GM06990 (cell line): ENCODE data around the gene ARID1B.

Experiments
- DNase-seq: peaks from one replicate; pipeline ENCODE4 v3.0.0-alpha.2; 2011; ENCODE audit not compliant: insufficient read length; ENCODE audit errors: extremely low read depth
- H3K27me3 ChIP-seq: replicated peaks from 2 replicates; pipeline ENCODE4 v1.6.0; 2011; ENCODE audit warnings: low read length; ENCODE audit not compliant: control insufficient read depth, insufficient read depth
- H3K36me3 ChIP-seq: 2 replicates; pipeline ENCODE4 v1.5.1; 2011; ENCODE audit warnings: low read length; ENCODE audit not compliant: control insufficient read depth, insufficient read depth
- H3K4me3 ChIP-seq: replicated peaks from 2 replicates; pipeline ENCODE4 v1.5.1; 2011; ENCODE audit warnings: low read depth, mild to moderate bottlenecking, control low read depth, low read length
- TF ChIP-seq, protein P1 (sequence below): IDR thresholded peaks from 2 replicates; pipeline ENCODE4 v1.5.1; 2011; ENCODE audit warnings: low read length, control low read depth, mild to moderate bottlenecking, inconsistent platforms; ENCODE audit not compliant: insufficient read depth, poor library complexity, severe bottlenecking

Gene ARID1B

DNA sequence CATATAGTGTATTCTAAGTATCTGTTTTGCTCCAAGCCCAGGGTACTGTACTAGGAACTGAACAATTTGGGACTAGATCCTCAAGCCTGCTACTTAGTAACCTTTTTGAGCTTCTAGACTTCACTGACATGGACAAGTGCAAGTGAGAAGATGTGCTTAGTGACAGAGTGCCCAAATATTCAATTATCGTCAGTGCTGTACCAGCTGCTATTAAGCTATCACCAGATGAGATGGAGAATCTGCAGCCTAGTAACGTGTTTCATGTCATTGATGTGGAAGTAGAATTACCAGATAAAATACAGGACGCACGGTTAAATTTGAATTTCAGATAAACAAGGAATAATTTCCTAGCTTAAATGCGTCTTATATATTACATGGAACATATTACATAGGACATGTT, 218.3 kb downstream of the ARID1B start:
- Histone ChIP-seq H3K36me3 (no peaks in the 10 kb centered on the region; the same call in none of the 2 replicates), H3K4me3 (no peak overlapping the region), H3K27me3 (no peaks in the 10 kb centered on the region)
- TF ChIP-seq, protein P1, sequence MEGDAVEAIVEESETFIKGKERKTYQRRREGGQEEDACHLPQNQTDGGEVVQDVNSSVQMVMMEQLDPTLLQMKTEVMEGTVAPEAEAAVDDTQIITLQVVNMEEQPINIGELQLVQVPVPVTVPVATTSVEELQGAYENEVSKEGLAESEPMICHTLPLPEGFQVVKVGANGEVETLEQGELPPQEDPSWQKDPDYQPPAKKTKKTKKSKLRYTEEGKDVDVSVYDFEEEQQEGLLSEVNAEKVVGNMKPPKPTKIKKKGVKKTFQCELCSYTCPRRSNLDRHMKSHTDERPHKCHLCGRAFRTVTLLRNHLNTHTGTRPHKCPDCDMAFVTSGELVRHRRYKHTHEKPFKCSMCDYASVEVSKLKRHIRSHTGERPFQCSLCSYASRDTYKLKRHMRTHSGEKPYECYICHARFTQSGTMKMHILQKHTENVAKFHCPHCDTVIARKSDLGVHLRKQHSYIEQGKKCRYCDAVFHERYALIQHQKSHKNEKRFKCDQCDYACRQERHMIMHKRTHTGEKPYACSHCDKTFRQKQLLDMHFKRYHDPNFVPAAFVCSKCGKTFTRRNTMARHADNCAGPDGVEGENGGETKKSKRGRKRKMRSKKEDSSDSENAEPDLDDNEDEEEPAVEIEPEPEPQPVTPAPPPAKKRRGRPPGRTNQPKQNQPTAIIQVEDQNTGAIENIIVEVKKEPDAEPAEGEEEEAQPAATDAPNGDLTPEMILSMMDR, result no peak
- DNase-seq, result no peak

DNA sequence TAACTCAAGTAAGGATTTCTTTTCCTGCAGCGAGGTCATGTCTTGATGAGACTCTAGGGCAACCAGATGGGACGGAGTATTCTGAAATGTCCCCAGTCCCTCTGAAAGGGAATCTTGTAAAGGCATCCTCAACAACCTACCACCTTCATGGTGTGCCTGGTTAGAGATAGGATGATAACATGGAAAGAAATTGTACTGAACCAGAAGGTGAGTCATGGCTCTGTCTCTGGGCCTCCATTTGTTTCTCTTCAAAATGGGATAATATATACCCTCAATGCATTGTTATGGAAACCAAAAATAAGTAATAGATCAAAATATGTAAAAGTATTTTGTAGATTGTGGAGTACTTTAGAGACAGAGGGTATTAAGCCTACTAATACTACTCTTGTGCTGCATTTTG, 219.1 kb downstream of the ARID1B start:
- TF ChIP-seq, protein P1, result no peak
- DNase-seq, result no peak
- Histone ChIP-seq H3K4me3 (no peak overlapping the region), H3K36me3 (no peaks in the 10 kb centered on the region; the same call in none of the 2 replicates), H3K27me3 (no peaks in the 10 kb centered on the region)

DNA sequence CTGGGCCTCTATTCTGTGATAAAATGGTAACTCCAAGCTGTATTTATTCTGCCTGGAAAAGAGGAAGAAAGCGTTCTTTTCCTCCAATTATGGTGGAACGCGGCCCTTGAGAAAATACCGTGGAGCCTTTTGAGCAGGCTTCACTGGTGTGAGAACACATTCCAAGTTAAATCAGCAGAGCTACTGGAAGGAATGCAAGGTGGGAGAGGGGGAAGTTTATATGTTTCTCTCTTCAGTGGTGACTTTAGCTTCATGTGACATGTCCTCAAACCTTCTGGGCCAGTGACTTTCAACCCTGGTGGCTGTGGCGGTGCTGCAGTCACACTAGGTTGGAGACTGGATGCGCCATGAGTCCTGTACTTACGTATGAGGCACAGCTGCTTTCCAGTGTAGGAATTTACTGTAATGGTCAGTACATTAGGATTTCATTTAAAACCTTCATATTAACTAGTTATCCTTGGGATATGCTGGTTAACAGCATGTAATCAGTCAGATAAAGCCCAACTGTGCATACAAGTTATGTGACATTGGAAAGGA, 221.7 kb downstream of the ARID1B start:
- no peaks in the 10 kb centered on the region; the same call in none of the 2 replicates for H3K36me3 ChIP-seq
- TF ChIP-seq, protein P1, result no peak

DNA sequence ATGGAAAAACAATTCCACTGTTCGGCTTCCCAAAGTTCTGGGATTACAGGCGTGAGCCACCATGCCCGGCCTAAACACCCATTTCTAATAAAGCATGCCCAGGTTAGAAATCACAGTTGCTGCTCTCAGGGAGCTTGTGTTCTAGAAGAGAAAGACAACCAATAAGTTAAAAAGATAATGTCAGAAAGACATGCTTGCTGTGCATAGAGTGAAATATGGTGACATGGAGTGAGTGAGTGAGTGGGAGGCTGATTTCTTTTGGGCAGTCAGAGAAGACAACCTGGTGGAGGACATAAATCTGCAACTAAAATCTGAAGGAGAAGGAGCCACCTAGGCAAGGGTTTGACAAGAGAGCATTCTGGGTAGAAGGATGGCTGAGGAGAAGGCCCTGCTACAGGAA, 222.6 kb downstream of the ARID1B start:
- H3K36me3 ChIP-seq, result no peaks in the 10 kb centered on the region; the same call in none of the 2 replicates
- no peak overlapping the region for H3K4me3 ChIP-seq
- no peak for DNase-seq
- TF ChIP-seq, protein P1, result no peak
- H3K27me3 ChIP-seq, result no peaks in the 10 kb centered on the region

More for the DNA sequence above, 221.7 kb downstream of the ARID1B start:
- Histone ChIP-seq H3K27me3 (no peaks in the 10 kb centered on the region), H3K4me3 (no peak overlapping the region)
- no peak for DNase-seq

DNA sequence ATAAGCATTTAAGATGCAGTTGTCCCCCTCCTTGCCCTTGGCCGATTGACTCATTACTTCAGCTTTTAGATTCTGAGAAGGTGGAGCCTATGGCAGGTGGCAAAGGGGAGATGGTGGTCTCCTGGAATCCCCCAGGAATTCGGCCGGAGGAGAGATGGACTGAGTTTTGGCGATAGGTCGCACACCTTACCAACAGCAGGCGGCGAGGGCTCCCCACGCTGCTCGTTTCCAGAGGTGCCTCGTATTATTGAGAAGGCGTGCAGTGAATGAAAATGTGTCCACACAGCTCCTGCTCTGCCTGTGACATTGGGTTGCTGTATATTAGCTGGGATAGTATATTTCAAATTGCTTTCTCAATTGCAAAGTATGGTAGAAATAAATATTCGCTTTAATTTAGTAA, 224.5 kb downstream of the ARID1B start:
- Histone ChIP-seq H3K27me3 (no peaks in the 10 kb centered on the region), H3K36me3 (no peaks in the 10 kb centered on the region; the same call in none of the 2 replicates), H3K4me3 (no peak overlapping the region)
- no peak for DNase-seq
- TF ChIP-seq, protein P1, result no peak

DNA sequence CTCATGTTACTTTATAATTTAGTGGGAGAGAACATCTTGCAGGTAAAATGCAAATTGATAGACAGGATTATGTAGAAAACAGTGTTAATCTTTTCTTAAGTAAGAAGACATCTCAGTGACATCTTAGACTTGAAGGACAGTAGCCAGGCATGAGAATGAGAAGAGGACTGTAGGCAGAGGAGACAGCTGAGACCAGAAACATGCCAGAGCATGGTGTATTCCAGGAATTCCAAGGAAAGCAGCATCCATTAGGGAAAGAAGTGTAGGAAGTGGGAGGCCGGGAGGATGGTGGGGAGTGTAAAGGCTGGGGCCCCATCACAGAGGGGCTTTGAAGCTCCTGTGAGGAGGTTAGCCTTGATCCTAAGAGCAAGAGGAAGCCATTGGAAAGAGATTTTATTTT, 225.6 kb downstream of the ARID1B start:
- DNase-seq, result no peak
- Histone ChIP-seq H3K27me3 (no peaks in the 10 kb centered on the region), H3K36me3 (no peaks in the 10 kb centered on the region; the same call in none of the 2 replicates), H3K4me3 (no peak overlapping the region)
- TF ChIP-seq, protein P1, result no peak
